ENCODE measurements around the gene CERKL. TPM values are rescaled to one million over a fixed set of nuclear protein-coding genes. Genes with fewer than 3 reads are reported as not detected.

CERKL gene
- total and polyA plus RNA-seq, 2 experiments from 2014 or later: 0.32 to 0.69 TPM

DNA sequence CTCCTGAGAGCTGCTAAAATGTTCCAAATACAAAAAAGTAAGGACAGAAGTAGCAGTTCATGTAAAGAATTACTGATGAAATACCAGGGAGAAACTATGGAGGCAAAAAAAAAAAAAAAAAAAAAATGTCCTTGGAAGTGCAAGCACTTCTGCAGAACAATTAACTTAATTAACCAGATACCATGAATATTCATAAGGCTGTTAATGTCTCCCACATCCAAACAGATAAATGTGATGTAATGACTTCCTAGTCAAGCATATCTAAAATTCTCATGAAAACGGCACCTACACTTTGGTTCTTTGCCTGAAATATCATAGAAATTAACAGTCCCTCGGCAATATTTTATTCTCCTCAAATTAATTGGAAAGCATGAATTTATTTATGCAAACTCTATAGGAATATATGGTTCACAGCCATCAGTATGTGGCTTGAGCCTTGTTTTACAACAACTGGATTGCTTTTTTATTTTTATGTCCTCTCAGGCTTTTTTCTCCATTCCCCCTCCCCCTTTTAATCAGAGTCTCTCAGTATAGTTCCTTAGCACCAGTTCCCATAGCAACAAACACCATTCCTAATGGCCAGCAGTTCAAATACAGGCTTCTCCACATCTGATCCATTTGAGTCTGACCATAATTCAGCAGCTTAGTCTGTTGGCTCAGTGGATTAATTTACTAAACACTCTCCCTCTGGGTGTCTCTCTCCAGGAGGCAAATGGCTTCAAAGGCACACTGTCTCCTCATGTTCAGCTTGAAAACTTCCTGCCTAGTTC lies 102.7 kb downstream of the CERKL start:
- Histone ChIP-seq H4K20me1 (replicated peaks; ENCODE audit: insufficient read depth) (no peaks in the 10 kb centered on the region), H3K79me2 (replicated peaks; ENCODE audit: insufficient read depth) (no peaks in the 10 kb centered on the region), H3K4me1 (ENCODE audit: insufficient read depth) (0 out of 2 replicates have a peak, but pooled peaks cover 9% of the 10 kb centered on the region), H3K4me3 (no peak overlapping the region), H3K4me2 (no peak overlapping the region), H3K9me2 (ENCODE audit: insufficient read depth) (no peaks in the 10 kb centered on the region), H3K27me3 (ENCODE audit: insufficient read depth) (no peaks in the 10 kb centered on the region), H3K27ac (ENCODE audit: low read depth) (no peak overlapping the region), H3K36me3 (ENCODE audit: insufficient read depth) (no peaks in the 10 kb centered on the region), H2AFZ (no peak overlapping the region), H3F3A (replicated peaks; ENCODE audit: low read depth) (no peaks in the 10 kb centered on the region)
- peak; percentile 50 for DNase-seq (ENCODE audit: low spot score)
- Mint-ChIP-seq H3K27ac (no peak overlapping the region), H3K4me1 (peaks cover 16% of the 10 kb centered on the region), H3K36me3 (ENCODE audit: low read depth) (no peaks in the 10 kb centered on the region), H3K4me3 (no peak overlapping the region), H3K9me3 (no peaks in the 10 kb centered on the region), H3K27me3 (ENCODE audit: insufficient read depth, low read depth, poor library complexity) (peaks cover 3% of the 10 kb centered on the region)
- TF ChIP-seq, protein P1, sequence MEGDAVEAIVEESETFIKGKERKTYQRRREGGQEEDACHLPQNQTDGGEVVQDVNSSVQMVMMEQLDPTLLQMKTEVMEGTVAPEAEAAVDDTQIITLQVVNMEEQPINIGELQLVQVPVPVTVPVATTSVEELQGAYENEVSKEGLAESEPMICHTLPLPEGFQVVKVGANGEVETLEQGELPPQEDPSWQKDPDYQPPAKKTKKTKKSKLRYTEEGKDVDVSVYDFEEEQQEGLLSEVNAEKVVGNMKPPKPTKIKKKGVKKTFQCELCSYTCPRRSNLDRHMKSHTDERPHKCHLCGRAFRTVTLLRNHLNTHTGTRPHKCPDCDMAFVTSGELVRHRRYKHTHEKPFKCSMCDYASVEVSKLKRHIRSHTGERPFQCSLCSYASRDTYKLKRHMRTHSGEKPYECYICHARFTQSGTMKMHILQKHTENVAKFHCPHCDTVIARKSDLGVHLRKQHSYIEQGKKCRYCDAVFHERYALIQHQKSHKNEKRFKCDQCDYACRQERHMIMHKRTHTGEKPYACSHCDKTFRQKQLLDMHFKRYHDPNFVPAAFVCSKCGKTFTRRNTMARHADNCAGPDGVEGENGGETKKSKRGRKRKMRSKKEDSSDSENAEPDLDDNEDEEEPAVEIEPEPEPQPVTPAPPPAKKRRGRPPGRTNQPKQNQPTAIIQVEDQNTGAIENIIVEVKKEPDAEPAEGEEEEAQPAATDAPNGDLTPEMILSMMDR (conservative IDR thresholded peaks at IDR 0.05; ENCODE audit: low read depth in 2 of 2): no peak
- TF ChIP-seq ZNF331 (CRISPR knock-in tag; IDR thresholded peaks at IDR 0.05; ENCODE audit: low read depth) (no peak), CREB1 (CRISPR knock-in tag; IDR thresholded peaks at IDR 0.05; ENCODE audit: low read depth) (no peak), EZH2 (IDR thresholded peaks at IDR 0.05; ENCODE audit: low read depth, unreplicated experiment) (no peak), STAT1 (IDR thresholded peaks at IDR 0.05; ENCODE audit: unreplicated experiment) (no peak), NANOG (IDR thresholded peaks at IDR 0.05; ENCODE audit: borderline replicate concordance) (no peak)
- TF ChIP-seq, protein P2, sequence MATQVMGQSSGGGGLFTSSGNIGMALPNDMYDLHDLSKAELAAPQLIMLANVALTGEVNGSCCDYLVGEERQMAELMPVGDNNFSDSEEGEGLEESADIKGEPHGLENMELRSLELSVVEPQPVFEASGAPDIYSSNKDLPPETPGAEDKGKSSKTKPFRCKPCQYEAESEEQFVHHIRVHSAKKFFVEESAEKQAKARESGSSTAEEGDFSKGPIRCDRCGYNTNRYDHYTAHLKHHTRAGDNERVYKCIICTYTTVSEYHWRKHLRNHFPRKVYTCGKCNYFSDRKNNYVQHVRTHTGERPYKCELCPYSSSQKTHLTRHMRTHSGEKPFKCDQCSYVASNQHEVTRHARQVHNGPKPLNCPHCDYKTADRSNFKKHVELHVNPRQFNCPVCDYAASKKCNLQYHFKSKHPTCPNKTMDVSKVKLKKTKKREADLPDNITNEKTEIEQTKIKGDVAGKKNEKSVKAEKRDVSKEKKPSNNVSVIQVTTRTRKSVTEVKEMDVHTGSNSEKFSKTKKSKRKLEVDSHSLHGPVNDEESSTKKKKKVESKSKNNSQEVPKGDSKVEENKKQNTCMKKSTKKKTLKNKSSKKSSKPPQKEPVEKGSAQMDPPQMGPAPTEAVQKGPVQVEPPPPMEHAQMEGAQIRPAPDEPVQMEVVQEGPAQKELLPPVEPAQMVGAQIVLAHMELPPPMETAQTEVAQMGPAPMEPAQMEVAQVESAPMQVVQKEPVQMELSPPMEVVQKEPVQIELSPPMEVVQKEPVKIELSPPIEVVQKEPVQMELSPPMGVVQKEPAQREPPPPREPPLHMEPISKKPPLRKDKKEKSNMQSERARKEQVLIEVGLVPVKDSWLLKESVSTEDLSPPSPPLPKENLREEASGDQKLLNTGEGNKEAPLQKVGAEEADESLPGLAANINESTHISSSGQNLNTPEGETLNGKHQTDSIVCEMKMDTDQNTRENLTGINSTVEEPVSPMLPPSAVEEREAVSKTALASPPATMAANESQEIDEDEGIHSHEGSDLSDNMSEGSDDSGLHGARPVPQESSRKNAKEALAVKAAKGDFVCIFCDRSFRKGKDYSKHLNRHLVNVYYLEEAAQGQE (IDR thresholded peaks at IDR 0.05; ENCODE audit: unreplicated experiment): no peak
- ATAC-seq: no peak

DNA sequence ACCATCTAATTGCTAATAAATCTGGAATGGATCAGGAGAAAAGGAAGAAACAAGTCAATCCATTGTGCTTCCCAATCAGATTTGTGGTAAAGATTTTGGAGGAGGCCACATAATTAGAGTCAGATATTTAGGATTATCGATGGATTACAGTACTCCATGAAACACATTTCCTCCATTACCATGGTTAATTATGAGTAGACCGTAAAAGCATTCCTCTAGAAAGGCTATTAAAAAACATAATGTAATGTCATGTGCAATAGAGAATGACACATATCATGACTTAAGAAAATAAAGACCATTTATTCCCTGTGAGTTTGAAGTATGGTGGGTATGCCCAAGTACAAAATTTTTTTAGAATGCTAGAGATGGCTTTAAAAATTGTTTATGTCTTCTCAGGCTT lies 103.7 kb downstream of the CERKL start:
- Mint-ChIP-seq H3K4me3 (no peak overlapping the region), H3K4me1 (peaks cover 16% of the 10 kb centered on the region), H3K9me3 (no peaks in the 10 kb centered on the region), H3K36me3 (ENCODE audit: low read depth) (no peaks in the 10 kb centered on the region), H3K27ac (no peak overlapping the region), H3K27me3 (ENCODE audit: insufficient read depth, low read depth, poor library complexity) (peaks cover 3% of the 10 kb centered on the region)
- no peak for DNase-seq (ENCODE audit: low spot score)
- H3K4me3 ChIP-seq: no peak overlapping the region
- H4K20me1 ChIP-seq (replicated peaks; ENCODE audit: insufficient read depth): no peaks in the 10 kb centered on the region
- no peaks in the 10 kb centered on the region for H3K36me3 ChIP-seq (ENCODE audit: insufficient read depth)
- no peak overlapping the region for H3K27ac ChIP-seq (ENCODE audit: low read depth)
- H2AFZ ChIP-seq: no peak overlapping the region
- no peaks in the 10 kb centered on the region for H3K79me2 ChIP-seq (replicated peaks; ENCODE audit: insufficient read depth)
- no peaks in the 10 kb centered on the region for H3K9me2 ChIP-seq (ENCODE audit: insufficient read depth)
- H3F3A ChIP-seq (replicated peaks; ENCODE audit: low read depth): no peaks in the 10 kb centered on the region
- no peaks in the 10 kb centered on the region for H3K27me3 ChIP-seq (ENCODE audit: insufficient read depth)
- ATAC-seq: no peak
- 0 out of 2 replicates have a peak, but pooled peaks cover 9% of the 10 kb centered on the region for H3K4me1 ChIP-seq (ENCODE audit: insufficient read depth)
- H3K4me2 ChIP-seq: no peak overlapping the region
- TF ChIP-seq ZNF114 (CRISPR knock-in tag; IDR thresholded peaks at IDR 0.05) (no peak), POLR2AphosphoS5 (IDR thresholded peaks at IDR 0.05; ENCODE audit: low read depth) (no peak), EZH2phosphoT487 (IDR thresholded peaks at IDR 0.05; ENCODE audit: unreplicated experiment) (no peak), CREB1 (CRISPR knock-in tag; IDR thresholded peaks at IDR 0.05; ENCODE audit: low read depth) (no peak), STAT1 (IDR thresholded peaks at IDR 0.05; ENCODE audit: unreplicated experiment) (no peak)
- TF ChIP-seq, protein P2 (IDR thresholded peaks at IDR 0.05; ENCODE audit: unreplicated experiment): no peak

All from GM23338 (cell line).